AG04449 (cell line): ENCODE data around the gene ADAM8.

ENCODE experiments used
- CTCF ChIA-PET: fragments of 350-600 bp; formaldehyde crosslinking; extraction: SDS; loops from one replicate; lab custom pipeline; 2021; ENCODE audit warnings: antibody characterized with exemption; lab: Yijun Ruan, JAX
- POLR2A ChIA-PET: fragments of 400-600, 350-600 bp; formaldehyde crosslinking; extraction: SDS; loops from one replicate; lab custom pipeline; 2020; ENCODE audit warnings: antibody characterized with exemption, inconsistent platforms; lab: Yijun Ruan, JAX
- DNase-seq: peaks from one replicate; pipeline ENCODE4 v3.0.0-alpha.2; 2010; ENCODE audit warnings: low read depth, low spot score
- H3K4me3 ChIP-seq: 2 replicates; pipeline ENCODE4 v1.5.1; 2011; ENCODE audit warnings: low read depth, mild to moderate bottlenecking, control low read depth, low read length
- TF ChIP-seq, protein P1 (sequence below): IDR thresholded peaks from one replicate; pipeline ENCODE4 v1.5.1; 2011; ENCODE audit warnings: mild to moderate bottlenecking, moderate library complexity, low read length, control low read depth, inconsistent platforms; ENCODE audit not compliant: insufficient read depth; ENCODE audit errors: missing control alignments

The ADAM8 gene

DNA sequence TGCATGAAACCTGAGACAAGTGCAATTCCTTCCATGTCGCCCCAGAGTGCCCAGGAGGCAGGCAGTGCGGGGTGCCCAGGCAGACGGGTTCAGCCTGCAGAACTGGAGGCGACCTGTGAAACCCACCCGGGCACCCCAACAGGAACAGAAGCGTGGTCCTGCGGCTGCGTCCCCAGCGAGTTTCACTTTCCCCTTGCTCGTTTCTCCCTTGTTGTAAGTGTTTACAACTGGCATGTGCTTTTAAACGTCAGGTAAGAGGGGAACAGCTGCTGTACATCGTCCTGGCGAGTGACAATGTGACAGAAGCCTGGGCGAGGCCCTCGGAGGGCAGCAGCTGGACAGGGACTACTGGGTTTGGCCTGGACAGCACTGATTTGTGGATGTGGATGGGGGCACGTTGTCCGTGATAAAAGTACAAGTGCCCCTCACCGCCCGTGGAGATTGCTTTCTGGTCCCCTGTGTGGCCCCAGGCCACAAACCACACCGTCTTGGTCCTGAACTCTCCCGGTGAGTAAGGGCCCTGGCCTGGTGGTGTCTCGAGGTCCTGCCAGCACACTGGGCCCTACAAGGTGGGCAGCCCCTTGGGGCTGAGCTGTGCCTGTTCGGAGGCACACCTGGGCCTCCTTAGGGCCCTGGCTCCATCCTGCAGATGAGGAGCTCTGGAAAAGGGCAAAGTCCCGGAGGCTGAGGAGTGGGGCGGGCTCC is 35.0 kb downstream of the ADAM8 start:
- no peak for DNase-seq
- POLR2A ChIA-PET: no interaction called here
- no peak overlapping the region for H3K4me3 ChIP-seq
- CTCF ChIA-PET: no interaction called here
- TF ChIP-seq, protein P1, sequence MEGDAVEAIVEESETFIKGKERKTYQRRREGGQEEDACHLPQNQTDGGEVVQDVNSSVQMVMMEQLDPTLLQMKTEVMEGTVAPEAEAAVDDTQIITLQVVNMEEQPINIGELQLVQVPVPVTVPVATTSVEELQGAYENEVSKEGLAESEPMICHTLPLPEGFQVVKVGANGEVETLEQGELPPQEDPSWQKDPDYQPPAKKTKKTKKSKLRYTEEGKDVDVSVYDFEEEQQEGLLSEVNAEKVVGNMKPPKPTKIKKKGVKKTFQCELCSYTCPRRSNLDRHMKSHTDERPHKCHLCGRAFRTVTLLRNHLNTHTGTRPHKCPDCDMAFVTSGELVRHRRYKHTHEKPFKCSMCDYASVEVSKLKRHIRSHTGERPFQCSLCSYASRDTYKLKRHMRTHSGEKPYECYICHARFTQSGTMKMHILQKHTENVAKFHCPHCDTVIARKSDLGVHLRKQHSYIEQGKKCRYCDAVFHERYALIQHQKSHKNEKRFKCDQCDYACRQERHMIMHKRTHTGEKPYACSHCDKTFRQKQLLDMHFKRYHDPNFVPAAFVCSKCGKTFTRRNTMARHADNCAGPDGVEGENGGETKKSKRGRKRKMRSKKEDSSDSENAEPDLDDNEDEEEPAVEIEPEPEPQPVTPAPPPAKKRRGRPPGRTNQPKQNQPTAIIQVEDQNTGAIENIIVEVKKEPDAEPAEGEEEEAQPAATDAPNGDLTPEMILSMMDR: no peak

GRCh38 chr10:133239990-133240389 is 36.7 kb downstream of the ADAM8 start:
- no peak for DNase-seq
- TF ChIP-seq, protein P1: no peak
- POLR2A ChIA-PET: no interaction called here
- CTCF ChIA-PET: no interaction called here
- H3K4me3 ChIP-seq: no peak overlapping the region

- ChIA-PET POLR2A (no interaction called here), CTCF (no interaction called here)
- DNase-seq: no peak
- TF ChIP-seq, protein P1: no peak
- H3K4me3 ChIP-seq: no peak overlapping the region
Observed at GRCh38 chr10:133238466-133238804, 38.2 kb downstream of the ADAM8 start.

DNA sequence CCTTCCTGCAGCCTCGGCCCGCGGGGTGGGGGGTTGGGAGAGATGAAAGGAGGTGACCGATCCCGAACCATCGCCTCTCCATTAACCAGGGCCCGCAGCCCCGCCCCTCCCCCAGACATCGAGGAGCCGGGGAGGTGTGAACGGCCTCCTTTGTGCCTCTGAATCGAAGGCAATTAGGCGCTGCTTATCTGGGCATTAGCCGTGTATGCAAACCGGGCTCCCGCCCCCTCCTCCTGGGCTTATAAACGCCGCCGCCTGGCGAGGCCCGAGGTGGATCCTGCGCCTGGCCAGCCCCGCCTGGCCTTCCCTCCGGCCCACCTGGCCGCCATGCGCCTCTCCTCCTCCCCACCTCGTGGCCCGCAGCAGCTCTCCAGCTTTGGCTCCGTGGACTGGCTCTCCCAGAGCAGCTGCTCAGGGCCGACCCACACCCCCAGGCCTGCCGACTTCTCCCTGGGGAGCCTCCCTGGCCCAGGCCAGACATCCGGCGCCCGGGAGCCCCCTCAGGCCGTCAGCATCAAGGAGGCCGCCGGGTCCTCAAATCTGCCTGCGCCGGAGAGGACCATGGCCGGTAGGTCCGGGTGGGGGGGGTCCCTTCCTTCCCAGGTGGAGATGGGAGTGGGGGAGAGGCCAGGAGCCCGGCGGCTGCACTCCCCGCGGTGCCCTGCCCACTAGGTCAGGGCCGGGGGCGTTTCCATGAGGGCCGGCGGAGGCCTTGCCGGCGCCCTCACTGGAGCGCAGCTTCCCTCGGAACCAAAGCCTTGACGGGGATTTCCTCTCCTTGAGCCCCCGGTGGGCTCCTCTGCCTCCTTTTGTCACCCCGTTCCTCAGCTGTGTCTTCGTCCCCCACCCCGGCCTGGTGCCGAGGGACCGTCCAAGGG is 38.8 kb downstream of the ADAM8 start, which contains the start of gene VENTX:
Gene VENTX (plus strand): TSS at position 268 of the 878 bp plus-strand sequence. CDS start 60 bp downstream, at position 328.
- TF ChIP-seq, protein P1: no peak
- CTCF ChIA-PET: no interaction called here
- POLR2A ChIA-PET: no interaction called here
- no peak for DNase-seq
- no peak within 1 kb of the TSS for H3K4me3 ChIP-seq

DNA sequence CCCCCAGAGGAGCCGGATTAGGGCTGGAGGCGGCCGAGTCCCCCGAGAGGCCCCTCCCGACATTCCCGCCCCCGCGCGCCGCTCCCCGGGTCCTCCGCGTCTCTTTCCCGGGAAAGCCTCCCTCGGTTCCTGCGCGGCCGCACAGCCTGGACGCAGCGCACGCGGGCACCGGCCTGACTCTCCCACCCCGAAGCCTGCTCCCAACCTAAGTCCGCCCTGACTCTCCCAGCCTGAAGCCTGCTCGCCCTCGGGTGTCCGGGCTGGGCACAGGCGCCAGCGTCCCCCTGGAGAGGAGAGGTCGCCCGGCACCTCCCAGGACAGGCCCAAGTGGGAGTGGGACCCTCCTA is 39.5 kb downstream of the ADAM8 start:
- TF ChIP-seq, protein P1: no peak
- no peak for DNase-seq
- no peak overlapping the region for H3K4me3 ChIP-seq
- ChIA-PET CTCF (no interaction called here), POLR2A (no interaction called here)
